ENCODE data around the gene TCF7L1.

- no peak for TF ChIP-seq EP300 (conservative IDR thresholded peaks at IDR 0.05; ENCODE audit: poor library complexity, severe bottlenecking)
- TF ChIP-seq CTCF (IDR thresholded peaks at IDR 0.05; ENCODE audit: poor library complexity, severe bottlenecking) = no peak
- TF ChIP-seq TAF1 (IDR thresholded peaks at IDR 0.05; ENCODE audit: low read depth) = no peak
- no peak for TF ChIP-seq MXI1 (conservative IDR thresholded peaks at IDR 0.05; ENCODE audit: poor library complexity, severe bottlenecking)
- TF ChIP-seq EZH2 (IDR thresholded peaks at IDR 0.05; ENCODE audit: borderline replicate concordance, insufficient read depth, low read length, poor library complexity, severe bottlenecking) = no peak
- TF ChIP-seq REST (IDR thresholded peaks at IDR 0.05; ENCODE audit: borderline replicate concordance) = no peak
- no peak for TF ChIP-seq POLR2AphosphoS5 (IDR thresholded peaks at IDR 0.05)
- TF ChIP-seq RAD21 (conservative IDR thresholded peaks at IDR 0.05) = no peak
- TF ChIP-seq SMC3 (conservative IDR thresholded peaks at IDR 0.05; ENCODE audit: poor library complexity) = no peak
These were observed 56.5 kb downstream of the TCF7L1 start for GRCh38 chr2:85189606-85190270.
